NT2/D1 (cell line): ENCODE data around the gene ITPK1.

Source experiments
- SUZ12 ChIP-seq: IDR thresholded peaks from 2 replicates; pipeline ENCODE4 v1.6.1; 2011; ENCODE audit not compliant: insufficient read length, insufficient read depth; ENCODE audit errors: extremely low read depth
- YY1 ChIP-seq: IDR thresholded peaks from 2 replicates; pipeline ENCODE4 v1.6.1; 2011; ENCODE audit not compliant: insufficient read length, insufficient read depth
- ZNF274 ChIP-seq: IDR thresholded peaks from 2 replicates; pipeline ENCODE4 v1.6.1; 2011; ENCODE audit warnings: mild to moderate bottlenecking, low read depth, low read length

- TF ChIP-seq SUZ12 (no peak), ZNF274 (no peak), YY1 (no peak)
Measured at GRCh38 chr14:92938890-92939671, 176.6 kb downstream of the ITPK1 start.
